ENCODE measurements around the gene PSME4.
"Not testable (repeated sequence)": the region's sequence is repeated elsewhere in the genome, so short reads cannot be mapped to it uniquely, and the experiment has no call there.

PSME4 gene

GRCh38 chr2:53987336-53987921, 16.6 kb upstream of the PSME4 start:
- Mint-ChIP-seq H3K27me3 (no peaks in the 10 kb centered on the region), H3K4me3 (no peak overlapping the region), H3K36me3 (peaks cover 13% of the 10 kb centered on the region), H3K4me1 (peaks cover 16% of the 10 kb centered on the region), H3K27ac (peak overlapping the region; percentile 8), H3K9me3 (peaks cover 1% of the 10 kb centered on the region)
- ATAC-seq (ENCODE audit: low read depth): peak; percentile 49
- no peak for DNase-seq (ENCODE audit: low spot score in 2 of 2)

DNA sequence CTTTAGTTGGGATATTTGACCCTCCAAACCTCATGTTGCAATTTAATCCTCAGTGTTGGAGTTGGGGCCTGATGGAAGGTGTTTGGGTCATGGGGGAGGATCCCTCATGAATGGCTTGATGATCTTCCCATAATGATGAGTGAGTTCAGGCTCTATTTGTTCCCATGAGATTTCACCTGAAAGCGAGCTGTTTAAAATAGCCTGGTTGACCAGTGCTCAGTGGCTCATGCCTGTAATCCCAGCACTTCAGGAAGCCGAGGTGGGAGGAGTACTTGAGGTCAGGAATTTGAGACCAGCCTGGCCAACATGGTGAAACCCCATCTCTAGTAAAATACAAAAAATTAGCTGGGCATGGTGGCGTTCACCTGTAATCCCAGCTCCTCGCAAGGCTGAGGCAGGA, 14.9 kb upstream of the PSME4 start:
- ATAC-seq (ENCODE audit: low read depth) (no peak), DNase-seq (ENCODE audit: low spot score in 2 of 2) (no peak)
- Mint-ChIP-seq H3K27ac (no peak overlapping the region), H3K4me1 (peaks cover 12% of the 10 kb centered on the region), H3K4me3 (no peak overlapping the region), H3K36me3 (peaks cover 14% of the 10 kb centered on the region), H3K27me3 (no peaks in the 10 kb centered on the region), H3K9me3 (peaks cover 2% of the 10 kb centered on the region)

GRCh38 chr2:53969968-53970723, 647 bp downstream of the PSME4 start:
- H3K9me3 Mint-ChIP-seq: no peaks in the 10 kb centered on the region

DNA sequence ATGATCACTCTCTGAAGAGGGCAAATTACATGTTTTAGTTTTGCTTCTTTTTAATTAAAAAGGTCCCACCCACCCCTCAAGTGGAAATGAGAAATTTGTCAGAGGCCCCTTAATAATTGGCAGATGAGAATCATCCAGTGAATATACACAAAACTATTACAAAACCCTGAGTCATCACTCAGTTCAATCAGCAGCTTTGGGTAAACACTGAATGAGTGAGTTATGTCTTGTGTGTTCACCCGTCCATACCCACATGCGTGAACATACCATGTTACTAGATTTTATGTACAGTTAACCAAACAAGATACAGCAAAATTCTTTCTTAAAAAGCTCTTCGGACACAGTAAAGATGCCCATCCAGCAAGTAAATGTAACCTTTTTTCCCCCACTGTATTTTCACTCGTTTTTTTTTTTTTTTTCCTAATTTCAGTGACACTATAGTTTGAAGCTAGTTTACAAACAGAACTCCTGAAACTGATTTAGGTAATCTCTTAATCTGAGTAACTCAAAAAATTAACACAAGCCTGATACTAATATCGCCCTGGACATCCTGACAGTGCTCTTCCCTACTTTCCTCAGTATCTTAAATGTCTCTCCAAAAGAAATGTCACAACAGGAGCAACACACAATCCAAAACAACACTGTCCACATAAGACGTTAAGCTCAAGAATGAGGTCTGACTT, 1.4 kb downstream of the PSME4 start:
- H3K27ac Mint-ChIP-seq: peak overlapping the region; percentile 96
- peaks cover 20% of the 10 kb centered on the region for H3K36me3 Mint-ChIP-seq
- peaks cover 44% of the 10 kb centered on the region for H3K4me1 Mint-ChIP-seq

More at GRCh38 chr2:53969968-53970723, 647 bp downstream of the PSME4 start:
- H3K4me3 Mint-ChIP-seq: peak overlapping the region; percentile 95
- peak overlapping the region; percentile 96 for H3K27ac Mint-ChIP-seq
- H3K4me1 Mint-ChIP-seq: peaks cover 39% of the 10 kb centered on the region
- DNase-seq (ENCODE audit: low spot score in 2 of 2): peak in 1 of 2 donors; percentile 5
- H3K27me3 Mint-ChIP-seq: no peaks in the 10 kb centered on the region
- peak; percentile 30 for ATAC-seq (ENCODE audit: low read depth)
- peaks cover 24% of the 10 kb centered on the region for H3K36me3 Mint-ChIP-seq

GRCh38 chr2:53964987-53965687, 5.7 kb downstream of the PSME4 start:
- Mint-ChIP-seq H3K4me3 (peak overlapping the region; percentile 6), H3K4me1 (peaks cover 49% of the 10 kb centered on the region), H3K9me3 (no peaks in the 10 kb centered on the region), H3K27me3 (no peaks in the 10 kb centered on the region), H3K36me3 (peaks cover 4% of the 10 kb centered on the region), H3K27ac (peak overlapping the region; percentile 40)
- DNase-seq (ENCODE audit: low spot score in 2 of 2) (no peak), ATAC-seq (ENCODE audit: low read depth) (no peak)

More for the DNA sequence above, 1.4 kb downstream of the PSME4 start:
- peak overlapping the region; percentile 95 for H3K4me3 Mint-ChIP-seq
- H3K27me3 Mint-ChIP-seq: no peaks in the 10 kb centered on the region
- no peak for DNase-seq (ENCODE audit: low spot score in 2 of 2)
- no peaks in the 10 kb centered on the region for H3K9me3 Mint-ChIP-seq
- ATAC-seq (ENCODE audit: low read depth): no peak

GRCh38 chr2:53964257-53964952, 6.4 kb downstream of the PSME4 start:
- peak overlapping the region; percentile 35 for H3K4me3 Mint-ChIP-seq
- H3K27ac Mint-ChIP-seq: peak overlapping the region; percentile 40
- no peaks in the 10 kb centered on the region for H3K27me3 Mint-ChIP-seq
- H3K9me3 Mint-ChIP-seq: no peaks in the 10 kb centered on the region
- ATAC-seq (ENCODE audit: low read depth): no peak
- DNase-seq (ENCODE audit: low spot score in 2 of 2): no peak
- peaks cover 6% of the 10 kb centered on the region for H3K36me3 Mint-ChIP-seq
- H3K4me1 Mint-ChIP-seq: peaks cover 48% of the 10 kb centered on the region

DNA sequence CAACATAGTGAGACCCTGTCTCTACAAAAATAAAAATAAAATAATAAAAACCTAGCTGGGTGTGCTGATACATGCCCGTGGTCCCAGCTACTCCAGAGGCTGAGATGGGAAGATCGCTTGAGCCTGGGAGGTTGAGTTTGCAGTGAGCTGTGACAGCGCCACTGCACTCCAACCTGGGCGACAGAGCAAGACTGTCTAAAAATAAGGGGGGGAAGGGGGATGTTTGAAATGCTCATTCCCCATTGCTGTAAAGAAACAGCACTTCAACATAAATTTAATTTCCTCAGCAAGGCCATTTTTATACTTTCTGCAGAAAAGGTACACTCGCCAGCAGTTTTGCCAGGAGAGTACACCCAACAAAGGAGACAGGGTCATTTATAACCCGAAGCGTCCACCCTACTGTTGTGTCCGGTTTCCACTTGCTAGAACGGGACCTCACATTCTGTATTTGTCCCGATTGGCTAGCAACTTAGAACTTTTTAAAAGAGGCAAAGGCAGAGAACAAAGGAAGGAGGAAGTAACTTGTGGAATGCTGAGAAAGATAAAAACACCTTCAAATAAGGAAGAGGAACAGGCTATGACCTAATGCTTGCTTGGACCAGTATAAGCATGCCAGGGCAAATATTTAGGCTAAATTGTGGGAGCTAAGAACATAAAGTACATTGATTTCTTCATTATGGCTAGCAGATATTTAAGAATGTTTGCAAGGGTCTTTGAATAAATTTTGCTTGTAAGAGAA, 9.1 kb downstream of the PSME4 start:
- ATAC-seq (ENCODE audit: low read depth); H3K9me3 Mint-ChIP-seq; DNase-seq (ENCODE audit: low spot score in 2 of 2); H3K27me3 Mint-ChIP-seq; H3K36me3 Mint-ChIP-seq: not testable (repeated sequence)
- Mint-ChIP-seq H3K4me1 (peaks cover 36% of the 10 kb centered on the region), H3K27ac (peak overlapping the region; percentile 61), H3K4me3 (peak overlapping the region; percentile 25)

DNA sequence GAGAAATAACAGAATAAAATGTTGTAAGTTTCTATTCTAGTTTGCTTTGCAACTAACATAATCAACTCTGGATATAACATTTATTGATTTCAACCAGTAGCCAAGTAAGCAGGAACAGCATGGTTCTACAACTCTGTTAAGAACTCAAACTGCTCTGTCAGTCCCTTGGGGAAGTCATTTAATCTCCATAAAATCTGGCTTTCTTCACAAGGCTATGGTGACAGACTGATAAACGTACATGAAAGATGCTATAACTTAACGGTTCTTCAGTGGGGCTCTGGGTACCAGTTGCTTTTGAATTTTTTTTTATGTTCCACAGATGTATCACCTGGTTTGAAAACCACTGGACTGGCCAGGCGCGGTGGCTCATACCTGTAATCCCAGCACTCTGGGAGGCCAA, 10.3 kb downstream of the PSME4 start:
- peak overlapping the region; percentile 62 for H3K27ac Mint-ChIP-seq
- H3K36me3 Mint-ChIP-seq: peaks cover 2% of the 10 kb centered on the region
- H3K27me3 Mint-ChIP-seq: no peaks in the 10 kb centered on the region
- no peak for DNase-seq (ENCODE audit: low spot score in 2 of 2)
- H3K4me3 Mint-ChIP-seq: peak overlapping the region; percentile 0
- peaks cover 36% of the 10 kb centered on the region for H3K4me1 Mint-ChIP-seq
- no peak for ATAC-seq (ENCODE audit: low read depth)
- H3K9me3 Mint-ChIP-seq: no peaks in the 10 kb centered on the region

DNA sequence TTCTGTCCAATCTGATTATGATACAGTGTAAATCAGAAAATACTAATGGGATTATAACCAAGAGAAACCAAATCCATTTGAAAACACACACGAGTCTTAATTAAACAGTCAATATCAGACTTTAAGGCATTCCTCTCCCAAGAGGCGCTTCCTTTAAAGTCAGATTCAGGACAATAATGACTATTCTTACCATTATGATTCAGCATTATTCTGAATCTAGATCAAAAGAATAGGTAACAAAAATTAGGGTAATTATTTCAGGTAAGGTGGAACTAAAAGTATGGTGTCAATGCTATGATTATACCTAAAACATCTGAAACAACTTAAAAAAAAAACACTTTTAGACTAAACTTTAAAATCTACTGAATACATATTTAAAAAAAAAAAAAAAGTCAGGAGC, 12.3 kb downstream of the PSME4 start:
- Mint-ChIP-seq H3K9me3 (no peaks in the 10 kb centered on the region), H3K4me3 (no peak overlapping the region), H3K27me3 (no peaks in the 10 kb centered on the region), H3K27ac (peak overlapping the region; percentile 50), H3K36me3 (peaks cover 2% of the 10 kb centered on the region), H3K4me1 (peaks cover 31% of the 10 kb centered on the region)
- DNase-seq (ENCODE audit: low spot score in 2 of 2) (no peak), ATAC-seq (ENCODE audit: low read depth) (no peak)

DNA sequence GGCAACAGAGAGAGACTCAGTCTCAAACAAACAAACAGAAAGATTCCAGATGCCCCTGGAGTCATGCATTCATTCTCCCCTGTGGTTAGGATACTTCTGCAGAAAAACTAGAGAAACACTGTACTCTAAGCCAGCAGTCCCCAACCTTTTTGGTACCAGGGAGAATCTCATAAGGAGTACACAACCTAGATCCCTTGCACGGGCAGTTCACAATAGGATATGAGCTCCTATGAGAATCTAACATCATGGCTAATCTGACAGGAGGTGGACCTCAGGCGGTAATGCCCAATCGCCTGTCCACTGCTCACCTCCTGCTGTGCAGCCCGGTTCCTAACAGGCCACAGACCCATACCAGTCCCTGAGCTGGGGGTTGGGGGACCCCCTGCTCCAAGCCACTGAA, 18.3 kb downstream of the PSME4 start:
- no peak overlapping the region for H3K27ac Mint-ChIP-seq
- ATAC-seq (ENCODE audit: low read depth) (no peak), DNase-seq (ENCODE audit: low spot score in 2 of 2) (no peak)

DNA sequence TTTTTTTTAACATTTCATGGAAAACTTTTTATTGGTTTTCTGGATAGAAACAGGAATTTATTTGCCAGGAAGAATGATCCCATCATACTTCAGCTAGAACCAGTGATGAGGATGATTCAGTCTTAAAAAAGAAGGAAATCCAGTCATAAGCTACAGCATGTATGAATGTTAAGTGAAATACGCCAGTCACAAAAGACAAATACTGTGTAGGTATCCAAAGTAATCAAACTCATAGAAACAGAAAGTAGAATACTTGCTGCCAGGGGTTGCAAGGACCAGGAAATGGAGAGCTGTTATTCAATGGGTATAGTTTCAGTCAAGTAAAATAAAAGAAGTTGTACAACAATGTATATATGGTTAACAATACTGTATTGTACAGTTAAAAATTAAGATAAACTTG, 21.3 kb downstream of the PSME4 start:
- Mint-ChIP-seq H3K4me3 (peak overlapping the region; percentile 41), H3K27ac (peak overlapping the region; percentile 67), H3K36me3 (peaks cover 19% of the 10 kb centered on the region), H3K27me3 (no peaks in the 10 kb centered on the region), H3K9me3 (no peaks in the 10 kb centered on the region), H3K4me1 (peaks cover 30% of the 10 kb centered on the region)
- no peak for DNase-seq (ENCODE audit: low spot score in 2 of 2)
- peak; percentile 66 for ATAC-seq (ENCODE audit: low read depth)

More for the DNA sequence above, 18.3 kb downstream of the PSME4 start:
- H3K27me3 Mint-ChIP-seq: no peaks in the 10 kb centered on the region
- H3K4me3 Mint-ChIP-seq: no peak overlapping the region
- H3K36me3 Mint-ChIP-seq: peaks cover 12% of the 10 kb centered on the region
- no peaks in the 10 kb centered on the region for H3K9me3 Mint-ChIP-seq
- H3K4me1 Mint-ChIP-seq: peaks cover 24% of the 10 kb centered on the region

GRCh38 chr2:53945538-53945937, 25.3 kb downstream of the PSME4 start:
- H3K9me3 Mint-ChIP-seq: no peaks in the 10 kb centered on the region
- no peaks in the 10 kb centered on the region for H3K27me3 Mint-ChIP-seq
- peak overlapping the region; percentile 27 for H3K4me3 Mint-ChIP-seq
- peaks cover 21% of the 10 kb centered on the region for H3K4me1 Mint-ChIP-seq
- no peak for DNase-seq (ENCODE audit: low spot score in 2 of 2)
- peak; percentile 18 for ATAC-seq (ENCODE audit: low read depth)
- peaks cover 23% of the 10 kb centered on the region for H3K36me3 Mint-ChIP-seq
- H3K27ac Mint-ChIP-seq: peak overlapping the region; percentile 42

- Mint-ChIP-seq H3K4me3 (no peak overlapping the region), H3K27me3 (no peaks in the 10 kb centered on the region), H3K36me3 (peaks cover 23% of the 10 kb centered on the region), H3K4me1 (peaks cover 22% of the 10 kb centered on the region), H3K9me3 (no peaks in the 10 kb centered on the region), H3K27ac (no peak overlapping the region)
- DNase-seq (ENCODE audit: low spot score in 2 of 2): no peak
- no peak for ATAC-seq (ENCODE audit: low read depth)
Observed at GRCh38 chr2:53944542-53944941, 26.3 kb downstream of the PSME4 start.
